GM12878 (cell line): ENCODE results near the gene COL20A1. TPM values are rescaled to one million over a fixed set of nuclear protein-coding genes. Genes with fewer than 3 reads are reported as not detected.

Experiments used
- ATAC-seq: fragments of 200-7000 bp; cut with Tn5 transposase; 3 replicates; pipeline ENCODE4 v1.9.1; 2020; ENCODE audit warnings: mild to moderate bottlenecking, moderate library complexity
- BruUV-seq: library from RNA; stranded (reverse); fragments of 400-500 nt; replicated peaks from 2 replicates; lab custom pipeline; 2021; lab: Mats Ljungman, UMichigan
- CTCF ChIA-PET: fragments of 300-600 bp; sonication (Branson Sonifier 250); formaldehyde crosslinking; extraction: SDS; loops from one replicate; lab custom pipeline; 2021; ENCODE audit warnings: inconsistent platforms; lab: Yijun Ruan, JAX
- POLR2A ChIA-PET: fragments of 350-600 bp; formaldehyde crosslinking; extraction: SDS; loops from one replicate; lab custom pipeline; 2021; ENCODE audit warnings: inconsistent platforms; lab: Charles Lee
- RAD21 ChIA-PET: fragments of 300-600 bp; sonication (Branson Sonifier 250); formaldehyde crosslinking; loops from one replicate; lab custom pipeline; 2023; ENCODE audit warnings: antibody characterized with exemption; ENCODE audit not compliant: unreplicated experiment; lab: Charles Lee
- SMC1A ChIA-PET: fragments of 300-600 bp; sonication (Branson Sonifier 250); formaldehyde crosslinking; loops from one replicate; lab custom pipeline; 2023; ENCODE audit not compliant: unreplicated experiment, uncharacterized antibody; lab: Charles Lee
- DNase-seq: peaks from one replicate; pipeline ENCODE4 v3.0.0-alpha.2; 2011; ENCODE audit warnings: low read depth, low spot score
- FAIRE-seq: peaks from 3 replicates; lab custom pipeline; 2011; peaks lifted over from hg19 to GRCh38; lab: Jason Lieb, UNC
- H2AFZ ChIP-seq: 2 replicates; pipeline ENCODE4 v1.6.0; 2011; ENCODE audit warnings: low read depth, low read length, control low read depth; ENCODE audit not compliant: control insufficient read depth
- H3K27ac ChIP-seq: 2 replicates; pipeline ENCODE4 v1.5.1; 2011; ENCODE audit warnings: control low read depth; ENCODE audit not compliant: control insufficient read depth, insufficient read depth
- H3K27me3 ChIP-seq, 2 experiments: replicated peaks in 1 of 2; 2 replicates each; pipeline versions ENCODE4 v1.6.0 to v1.6.1; 2011; ENCODE audit warnings: low read length in 1 of 2; ENCODE audit not compliant: control insufficient read depth in 2 of 2, insufficient read depth in 2 of 2
- H3K36me3 ChIP-seq, 2 experiments: 2 replicates each; pipeline ENCODE4 v1.5.1; 2011; ENCODE audit warnings: low read length in 1 of 2; ENCODE audit not compliant: control insufficient read depth in 2 of 2, insufficient read depth in 2 of 2
- H3K4me1 ChIP-seq: 2 replicates; pipeline ENCODE4 v1.6.1; 2011; ENCODE audit warnings: mild to moderate bottlenecking, low read length, moderate library complexity, mixed read lengths; ENCODE audit not compliant: control insufficient read depth, insufficient read depth
- H3K4me2 ChIP-seq: 2 replicates; pipeline ENCODE4 v1.6.0; 2011; ENCODE audit warnings: control low read depth; ENCODE audit not compliant: control insufficient read depth, insufficient read depth
- H3K4me3 ChIP-seq: fragments of 200-600 bp; sonication (generic); 2 replicates; pipeline ENCODE4 v1.5.1; 2016
- H3K79me2 ChIP-seq: 2 replicates; pipeline ENCODE4 v1.6.0; 2011; ENCODE audit warnings: low read length; ENCODE audit not compliant: control insufficient read depth, insufficient read depth
- H3K9ac ChIP-seq: 2 replicates; pipeline ENCODE4 v1.8.0; 2011; ENCODE audit warnings: low read length, control low read depth, mixed read lengths; ENCODE audit not compliant: control insufficient read depth, insufficient read depth
- H3K9me3 ChIP-seq: replicated peaks from 3 replicates; pipeline ENCODE4 v1.5.1; 2011; ENCODE audit warnings: mild to moderate bottlenecking, low read length; ENCODE audit not compliant: control insufficient read depth, insufficient read depth
- H4K20me1 ChIP-seq: 2 replicates; pipeline ENCODE4 v1.6.0; 2011; ENCODE audit not compliant: control insufficient read depth, insufficient read depth
- BMI1 ChIP-seq: fragments of 450-650 bp; IDR thresholded peaks from 2 replicates; pipeline ENCODE4 v1.6.1; 2016; ENCODE audit warnings: mild to moderate bottlenecking, moderate library complexity, borderline replicate concordance
- PKNOX1 ChIP-seq: fragments of 450-650 bp; IDR thresholded peaks from 2 replicates; pipeline ENCODE4 v1.6.1; 2016; ENCODE audit warnings: mild to moderate bottlenecking
- RB1 ChIP-seq: fragments of 450-650 bp; formaldehyde crosslinking; IDR thresholded peaks from 2 replicates; pipeline ENCODE4 v1.6.1; 2017; ENCODE audit warnings: mild to moderate bottlenecking, borderline replicate concordance
- RBBP5 ChIP-seq: fragments of 200-600 bp; sonication (generic); conservative IDR thresholded peaks from 2 replicates; pipeline ENCODE4 v1.6.1; 2016
- RCOR1 ChIP-seq: conservative IDR thresholded peaks from 2 replicates; pipeline ENCODE4 v1.6.1; 2012; ENCODE audit warnings: low read depth, low read length, improper control_type of control experiment
- RUNX3 ChIP-seq: IDR thresholded peaks from 2 replicates; pipeline ENCODE4 v1.6.1; 2012; ENCODE audit warnings: low read length, inconsistent platforms
- SUPT20H ChIP-seq: IDR thresholded peaks from 2 replicates; pipeline ENCODE4 v1.6.1; 2011; ENCODE audit warnings: low read depth, mild to moderate bottlenecking, low read length, moderate library complexity, borderline replicate concordance; ENCODE audit not compliant: control insufficient read depth
- ZNF24 ChIP-seq: fragments of 450-650 bp; IDR thresholded peaks from 2 replicates; pipeline ENCODE4 v1.6.1; 2017; ENCODE audit warnings: antibody characterized with exemption, mild to moderate bottlenecking
- ZNF274 ChIP-seq: IDR thresholded peaks from one replicate; pipeline ENCODE4 v1.8.0; 2011; ENCODE audit not compliant: insufficient read length, insufficient read depth
- WGBS: methylation state at CpG from one replicate; pipeline ENCODE4 v1.1.6; 2016; ENCODE audit warnings: low lambda C conversion rate; ENCODE audit not compliant: insufficient replicate concordance, insufficient coverage; ENCODE audit errors: missing lambda C conversion rate; 5-methylcytosine and 5-hydroxymethylcytosine counted together
- in situ Hi-C: fragments of 300-500 bp; cut with MboI; formaldehyde crosslinking; loops from 9 replicates; pipeline ENCODE4 v1.14.3; 2018; ENCODE audit warnings: mixed read lengths
- intact Hi-C: fragments of 100-400 bp; cut with micrococcal nuclease; formaldehyde crosslinking; loops from one replicate; pipeline ENCODE4 v1.14.2; 2022; ENCODE audit not compliant: unreplicated experiment
- polyA plus RNA-seq, 11 experiments: library from polyadenylated mRNA; depleted of rRNA in 4 of 11; unstranded in 6 of 11; stranded (reverse) in 5 of 11; fragments of >200 nt; fragmentation: Nextera tagmentation in 4 of 11; fragmentation: Illumina TruSeq in 1 of 11; extraction: Ambion mirVana in 4 of 11; extraction: Trizol in 1 of 11; gene quantifications; 1 replicate in 1 of 11; 2 replicates in 10 of 11; pipeline versions ENCODE4 v1.2.1 to v1.2.3, GENCODE V29; 2011 to 2016; ENCODE audit warnings: inconsistent platforms in 2 of 11, missing spikeins in 2 of 11, low read depth in 1 of 11
- total RNA-seq, 4 experiments: library from RNA; depleted of rRNA in 3 of 4; stranded (reverse); fragments of >200 nt in 3 of 4; fragmentation: Illumina TruSeq in 1 of 4; extraction: Trizol in 1 of 4; gene quantifications; 2 replicates each; pipeline versions ENCODE4 v1.2.1 to v1.2.3, GENCODE V29; 2013 to 2021
- TF ChIP-seq, protein P1 (sequence below): IDR thresholded peaks from 2 replicates; pipeline ENCODE4 v1.6.1; 2011; ENCODE audit warnings: low read depth, low read length, improper control_type of control experiment, borderline replicate concordance

COL20A1 gene
- total and polyA plus RNA-seq, 10 of the 15 experiments (the other 5 are each of a cell fraction or from before 2014, with no cell fraction given) = not detected

GRCh38 chr20:63277466-63278272 lies 15.3 kb upstream of the COL20A1 start:
- TF ChIP-seq RB1 (no peak), ZNF274 (no peak), PKNOX1 (no peak), BMI1 (no peak), RUNX3 (no peak), RBBP5 (no peak), SUPT20H (no peak), ZNF24 (no peak), RCOR1 (no peak)
- TF ChIP-seq, protein P1, sequence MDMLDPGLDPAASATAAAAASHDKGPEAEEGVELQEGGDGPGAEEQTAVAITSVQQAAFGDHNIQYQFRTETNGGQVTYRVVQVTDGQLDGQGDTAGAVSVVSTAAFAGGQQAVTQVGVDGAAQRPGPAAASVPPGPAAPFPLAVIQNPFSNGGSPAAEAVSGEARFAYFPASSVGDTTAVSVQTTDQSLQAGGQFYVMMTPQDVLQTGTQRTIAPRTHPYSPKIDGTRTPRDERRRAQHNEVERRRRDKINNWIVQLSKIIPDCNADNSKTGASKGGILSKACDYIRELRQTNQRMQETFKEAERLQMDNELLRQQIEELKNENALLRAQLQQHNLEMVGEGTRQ = no peak
- no peaks in the 10 kb centered on the region for H3K9me3 ChIP-seq
- no peak overlapping the region for H2AFZ ChIP-seq
- DNase-seq = no peak
- H3K4me1 ChIP-seq = peaks cover 3% of the 10 kb centered on the region
- CTCF ChIA-PET = interaction anchor here (2.0 kb wide), 1 partner anchor 54 kb away, joined by 5 read pairs; no protein-coding TSS in a partner anchor
- no peak overlapping the region for H3K4me3 ChIP-seq
- H3K27me3 ChIP-seq = no peaks in the 10 kb centered on the region
- H4K20me1 ChIP-seq = no peaks in the 10 kb centered on the region
- intact Hi-C loops = no loop called here
- in situ Hi-C loops = no loop called here
- no peak overlapping the region for H3K4me2 ChIP-seq
- 94% methylated on average over 30 of the region's 30 CpGs for WGBS
- no TSS peak for BruUV-seq
- H3K9ac ChIP-seq = no peak overlapping the region
- SMC1A ChIA-PET = no interaction called here
- RAD21 ChIA-PET = no interaction called here
- H3K79me2 ChIP-seq = peaks cover 26% of the 10 kb centered on the region
- no peak for ATAC-seq
- no peak for FAIRE-seq
- POLR2A ChIA-PET = no interaction called here
- no peak overlapping the region for H3K27ac ChIP-seq
- H3K36me3 ChIP-seq = peaks cover 10 to 16% of the 10 kb centered on the region in 2 experiments
